ENCODE measurements around the gene RPS3A. TPM values are rescaled to one million over a fixed set of nuclear protein-coding genes. Genes with fewer than 3 reads are reported as not detected.

RPS3A gene
- total RNA-seq, 4 donors from 2014 or later: 1,844 to 5,619 (median 2,960) TPM

- Histone ChIP-seq H3K36me3 (peaks cover 0 to 33% (median 0%) of the 10 kb centered on the region in 3 donors), H3K27ac (peak overlapping the region in 1 of 4 donors; percentile 36), H3K27me3 (no peaks in the 10 kb centered on the region), H3K9me3 (no peaks in the 10 kb centered on the region), H3K4me1 (peaks cover 0 to 25% (median 0%) of the 10 kb centered on the region in 3 donors), H3K4me3 (no peak overlapping the region)
- intact Hi-C loops (cut with DNase I): no loop called here
- DNase-seq: no peak
- no peak for TF ChIP-seq POLR2A (IDR thresholded peaks at IDR 0.05)
- no peak for TF ChIP-seq CTCF (IDR thresholded peaks at IDR 0.05)
- 70 to 77% methylated on average over 2 of the region's 2 CpGs for WGBS, 2 donors
Measured at GRCh38 chr4:151153585-151153984, 54.2 kb downstream of the RPS3A start.

Small RNA genes lying within 50 kb of the gene (small RNA-seq; reads per million reads assigned to genes)
- 0 reads per million in 4 donors for gene SNORD73A
- 0 to 1.9 (median 1.5) reads per million in 4 donors for gene SNORD73B

Other genes starting within 250 kb of the RPS3A start
- 10 to 100 TPM; 54.7 to 91.8 (median 66.2) TPM for gene LRBA, start 84.3 kb upstream of the RPS3A start, total RNA-seq
- not detected for gene PRSS48, start 177.5 kb downstream of the RPS3A start, total RNA-seq
- 100 to 1,000 TPM in 1 of 4 donors, 10 to 100 TPM in 3; 35.1 to 113 (median 38.6) TPM for gene SH3D19, start 226.0 kb downstream of the RPS3A start, total RNA-seq